Measurements from ENCODE around the gene VTI1A. TPM values are rescaled to one million over a fixed set of nuclear protein-coding genes. Genes with fewer than 3 reads are reported as not detected.
"Not testable (repeated sequence)": the region's sequence is repeated elsewhere in the genome, so short reads cannot be mapped to it uniquely, and the experiment has no call there.

The VTI1A gene
- total RNA-seq, 2 donors from 2014 or later: 21.0 to 29.6 TPM

DNA sequence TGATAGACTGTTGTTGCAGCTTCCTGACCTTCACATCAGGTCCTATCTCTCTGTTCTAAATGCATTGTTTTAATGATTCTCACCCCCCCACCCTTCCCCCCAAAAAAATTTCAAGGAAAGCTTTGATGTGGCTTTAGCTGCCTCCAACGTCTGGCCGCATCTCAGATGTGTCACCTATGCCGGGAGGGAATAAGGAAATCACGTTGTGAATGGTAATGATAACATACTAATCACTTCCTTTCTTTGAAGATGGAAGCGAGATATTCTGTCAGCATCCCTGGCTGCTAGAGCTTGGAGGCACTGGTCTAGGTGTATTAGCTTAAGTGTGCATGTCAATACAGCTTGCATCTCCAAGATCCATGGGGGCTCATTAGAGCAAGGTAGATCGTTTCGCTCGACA is 89.6 kb downstream of the VTI1A start:
- Histone ChIP-seq H3K27ac (no peak overlapping the region), H3K36me3 (no peaks in the 10 kb centered on the region), H3K4me1 (no peaks in the 10 kb centered on the region), H3K9me3 (no peaks in the 10 kb centered on the region), H3K27me3 (no peaks in the 10 kb centered on the region), H3K4me3 (no peak overlapping the region)
- DNase-seq (ENCODE audit: low spot score): no peak
- TF ChIP-seq, protein P1, sequence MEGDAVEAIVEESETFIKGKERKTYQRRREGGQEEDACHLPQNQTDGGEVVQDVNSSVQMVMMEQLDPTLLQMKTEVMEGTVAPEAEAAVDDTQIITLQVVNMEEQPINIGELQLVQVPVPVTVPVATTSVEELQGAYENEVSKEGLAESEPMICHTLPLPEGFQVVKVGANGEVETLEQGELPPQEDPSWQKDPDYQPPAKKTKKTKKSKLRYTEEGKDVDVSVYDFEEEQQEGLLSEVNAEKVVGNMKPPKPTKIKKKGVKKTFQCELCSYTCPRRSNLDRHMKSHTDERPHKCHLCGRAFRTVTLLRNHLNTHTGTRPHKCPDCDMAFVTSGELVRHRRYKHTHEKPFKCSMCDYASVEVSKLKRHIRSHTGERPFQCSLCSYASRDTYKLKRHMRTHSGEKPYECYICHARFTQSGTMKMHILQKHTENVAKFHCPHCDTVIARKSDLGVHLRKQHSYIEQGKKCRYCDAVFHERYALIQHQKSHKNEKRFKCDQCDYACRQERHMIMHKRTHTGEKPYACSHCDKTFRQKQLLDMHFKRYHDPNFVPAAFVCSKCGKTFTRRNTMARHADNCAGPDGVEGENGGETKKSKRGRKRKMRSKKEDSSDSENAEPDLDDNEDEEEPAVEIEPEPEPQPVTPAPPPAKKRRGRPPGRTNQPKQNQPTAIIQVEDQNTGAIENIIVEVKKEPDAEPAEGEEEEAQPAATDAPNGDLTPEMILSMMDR (IDR thresholded peaks at IDR 0.05): no peak

GRCh38 chr10:112538168-112538567 is 91.2 kb downstream of the VTI1A start:
- TF ChIP-seq, protein P1 (IDR thresholded peaks at IDR 0.05): no peak
- no peak overlapping the region for H3K4me3 ChIP-seq
- H3K9me3 ChIP-seq: no peaks in the 10 kb centered on the region
- no peak for DNase-seq (ENCODE audit: low spot score)
- H3K27ac ChIP-seq: no peak overlapping the region
- H3K4me1 ChIP-seq: no peaks in the 10 kb centered on the region
- H3K27me3 ChIP-seq: no peaks in the 10 kb centered on the region
- H3K36me3 ChIP-seq: no peaks in the 10 kb centered on the region

GRCh38 chr10:112539340-112539739 is 92.3 kb downstream of the VTI1A start:
- no peaks in the 10 kb centered on the region for H3K27me3 ChIP-seq
- H3K4me3 ChIP-seq: no peak overlapping the region
- TF ChIP-seq, protein P1 (IDR thresholded peaks at IDR 0.05): no peak
- no peak overlapping the region for H3K27ac ChIP-seq
- no peaks in the 10 kb centered on the region for H3K36me3 ChIP-seq
- no peaks in the 10 kb centered on the region for H3K4me1 ChIP-seq
- no peaks in the 10 kb centered on the region for H3K9me3 ChIP-seq
- no peak for DNase-seq (ENCODE audit: low spot score)

GRCh38 chr10:112542823-112543222 is 95.8 kb downstream of the VTI1A start:
- not testable (repeated sequence) for H3K4me1 ChIP-seq; H3K27me3 ChIP-seq; H3K27ac ChIP-seq; DNase-seq (ENCODE audit: low spot score); H3K9me3 ChIP-seq; H3K4me3 ChIP-seq; H3K36me3 ChIP-seq

GRCh38 chr10:112546474-112546873 is 99.5 kb downstream of the VTI1A start:
- TF ChIP-seq, protein P1 (IDR thresholded peaks at IDR 0.05): no peak
- Histone ChIP-seq H3K4me1 (no peaks in the 10 kb centered on the region), H3K9me3 (no peaks in the 10 kb centered on the region), H3K4me3 (no peak overlapping the region), H3K27me3 (no peaks in the 10 kb centered on the region), H3K36me3 (no peaks in the 10 kb centered on the region), H3K27ac (no peak overlapping the region)
- no peak for DNase-seq (ENCODE audit: low spot score)

DNA sequence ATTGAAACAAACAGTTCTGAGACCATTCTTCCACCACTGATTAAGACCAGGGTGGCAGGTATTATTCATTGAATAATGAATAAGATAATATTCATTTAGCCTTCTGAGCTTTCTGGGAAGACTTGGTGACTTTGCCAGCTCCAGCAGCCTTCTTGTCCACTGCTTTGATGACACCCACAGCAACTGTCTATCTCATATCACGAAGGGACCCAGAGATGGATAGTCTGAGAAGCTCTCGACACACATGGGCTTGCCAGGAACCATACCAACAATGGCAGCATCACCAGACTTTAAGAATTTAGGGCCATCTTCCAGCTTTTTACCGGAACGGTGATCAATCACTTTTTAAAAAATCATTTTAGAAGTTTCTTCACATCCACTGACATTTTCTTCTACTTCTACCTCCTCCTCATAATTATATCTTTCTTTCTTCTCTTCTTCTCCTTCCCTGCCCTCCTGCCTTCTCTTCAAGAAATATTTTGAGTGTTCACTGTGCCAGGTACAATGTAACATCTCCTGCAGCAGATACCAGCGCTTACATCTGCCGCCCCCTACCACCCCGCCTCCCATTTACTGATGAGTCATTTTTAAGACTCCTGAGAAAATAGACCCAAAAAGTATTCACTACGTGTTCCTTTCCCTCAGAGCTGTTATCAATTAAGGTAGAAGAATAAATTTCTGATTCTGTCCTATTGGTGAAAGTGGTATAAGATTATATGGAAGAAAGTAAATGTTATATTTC is 101.7 kb downstream of the VTI1A start:
- TF ChIP-seq, protein P1 (IDR thresholded peaks at IDR 0.05): no peak

More for the DNA sequence above, 101.7 kb downstream of the VTI1A start:
- Histone ChIP-seq H3K27me3 (no peaks in the 10 kb centered on the region), H3K9me3 (no peaks in the 10 kb centered on the region), H3K36me3 (no peaks in the 10 kb centered on the region), H3K4me1 (no peaks in the 10 kb centered on the region), H3K4me3 (no peak overlapping the region), H3K27ac (no peak overlapping the region)
- no peak for DNase-seq (ENCODE audit: low spot score)

Data from right atrium auricular region (tissue), 2 donors.